HepG2 (cell line): ENCODE data around the gene BBC3. TPM values are rescaled to one million over a fixed set of nuclear protein-coding genes. Genes with fewer than 3 reads are reported as not detected.

Source experiments
- ATAC-seq: fragments of 200-7000 bp; cut with Tn5 transposase; 3 replicates; pipeline ENCODE4 v1.9.1; 2020; ENCODE audit warnings: mild to moderate bottlenecking, moderate library complexity
- BruUV-seq: library from RNA; stranded (reverse); fragments of 400-500 nt; replicated peaks from 2 replicates; lab custom pipeline; 2021; lab: Mats Ljungman, UMichigan
- CTCF ChIA-PET: fragments of 300-600 bp; formaldehyde crosslinking; extraction: SDS; loops from one replicate; lab custom pipeline; 2021; ENCODE audit warnings: low total read pairs, inconsistent platforms, low intra/inter-chr PET ratio; lab: Yijun Ruan, JAX
- POLR2A ChIA-PET: fragments of 350-600 bp; sonication (Branson Sonifier 250); formaldehyde crosslinking; loops from one replicate; lab custom pipeline; 2020; ENCODE audit warnings: antibody characterized with exemption, inconsistent platforms; lab: Yijun Ruan, JAX
- DNase-seq: peaks from one replicate; pipeline ENCODE4 v3.0.0-alpha.2; 2015; ENCODE audit warnings: low spot score
- FAIRE-seq: peaks from 3 replicates; lab custom pipeline; 2011; peaks lifted over from hg19 to GRCh38; lab: Jason Lieb, UNC
- H2AFZ ChIP-seq: one replicate; pipeline ENCODE4 v1.6.1; 2011; ENCODE audit warnings: low read length, inconsistent platforms
- H3K27ac ChIP-seq: fragments of 300-600 bp; 3 replicates; pipeline ENCODE4 v1.8.0; 2011; ENCODE audit warnings: mixed run types, mild to moderate bottlenecking, mixed read lengths, low read length, inconsistent platforms; ENCODE audit not compliant: insufficient read depth; ENCODE audit errors: extremely low read length
- H3K27me3 ChIP-seq, 2 experiments: fragments of 200-600 bp in 1 of 2; 2 replicates in 1 of 2; 3 replicates in 1 of 2; pipeline versions ENCODE4 v1.6.0 to v1.8.0; 2011; ENCODE audit warnings: low read length in 2 of 2, mild to moderate bottlenecking in 2 of 2, moderate library complexity in 2 of 2, inconsistent platforms in 1 of 2; ENCODE audit not compliant: insufficient read depth in 2 of 2, control insufficient read depth in 1 of 2
- H3K36me3 ChIP-seq, 2 experiments: fragments of 200-600 bp in 1 of 2; replicated peaks in 1 of 2; 2 replicates in 1 of 2; 3 replicates in 1 of 2; pipeline versions ENCODE4 v1.5.1 to v1.8.0; 2011; ENCODE audit warnings: low read length in 2 of 2, inconsistent platforms in 1 of 2; ENCODE audit not compliant: insufficient read depth in 2 of 2, control insufficient read depth in 1 of 2
- H3K4me1 ChIP-seq: 2 replicates; pipeline ENCODE4 v1.5.1; 2012; ENCODE audit warnings: low read length, inconsistent platforms; ENCODE audit not compliant: insufficient read depth
- H3K4me2 ChIP-seq: 2 replicates; pipeline ENCODE4 v1.6.0; 2011; ENCODE audit warnings: low read depth, low read length, inconsistent platforms
- H3K4me3 ChIP-seq, 3 experiments: fragments of 200-600 bp in 1 of 3; sonication (generic), shearing (Covaris generic) in 1 of 3; replicated peaks in 1 of 3; 2 replicates each; pipeline ENCODE4 v1.5.1; 2011 to 2016; ENCODE audit warnings: low read length in 3 of 3, inconsistent platforms in 2 of 3, low read depth in 2 of 3, mild to moderate bottlenecking in 2 of 3, control low read depth in 1 of 3, mixed read lengths in 1 of 3; ENCODE audit not compliant: insufficient read depth in 1 of 3
- H3K79me2 ChIP-seq: one replicate; pipeline ENCODE4 v1.6.1; 2011; ENCODE audit warnings: low read length, inconsistent platforms; ENCODE audit not compliant: insufficient read depth
- H3K9ac ChIP-seq: 2 replicates; pipeline ENCODE4 v1.6.0; 2011; ENCODE audit warnings: mild to moderate bottlenecking, low read depth, low read length, inconsistent platforms; ENCODE audit not compliant: insufficient read depth
- H3K9me3 ChIP-seq: 2 replicates; pipeline ENCODE4 v1.5.1; 2012; ENCODE audit warnings: mild to moderate bottlenecking, low read length
- H4K20me1 ChIP-seq: 2 replicates; pipeline ENCODE4 v1.6.0; 2011; ENCODE audit warnings: inconsistent platforms, mild to moderate bottlenecking, low read length, moderate library complexity; ENCODE audit not compliant: insufficient read depth
- GRHL1 ChIP-seq: sonication (generic); formaldehyde crosslinking; conservative IDR thresholded peaks from 2 replicates; pipeline ENCODE4 v1.8.0; 2022; ENCODE audit warnings: missing genetic modification reagents
- MEIS2 ChIP-seq: sonication (generic); formaldehyde crosslinking; IDR thresholded peaks from 2 replicates; pipeline ENCODE4 v1.9.0; 2021; ENCODE audit warnings: mild to moderate bottlenecking, missing genetic modification reagents
- NFAT5 ChIP-seq: sonication (generic); formaldehyde crosslinking; IDR thresholded peaks from 2 replicates; pipeline ENCODE4 v1.4.0; 2020; ENCODE audit warnings: missing genetic modification reagents
- NPAS2 ChIP-seq: sonication (generic); formaldehyde crosslinking; IDR thresholded peaks from 2 replicates; pipeline ENCODE4 v1.8.0; 2022; ENCODE audit warnings: mild to moderate bottlenecking, missing genetic modification reagents, borderline replicate concordance
- PRDM4 ChIP-seq: sonication (generic); formaldehyde crosslinking; IDR thresholded peaks from 2 replicates; pipeline ENCODE4 v1.9.0; 2021; ENCODE audit warnings: missing genetic modification reagents, borderline replicate concordance
- ZNF251 ChIP-seq: sonication (generic); formaldehyde crosslinking; IDR thresholded peaks from 2 replicates; pipeline ENCODE4 v1.9.0; 2021; ENCODE audit warnings: mild to moderate bottlenecking, missing genetic modification reagents
- WGBS: methylation state at CpG from one replicate; pipeline ENCODE4 v1.1.6; 2017; ENCODE audit warnings: low lambda C conversion rate; 5-methylcytosine and 5-hydroxymethylcytosine counted together
- in situ Hi-C: cut with HindIII; loops from 2 replicates; pipeline ENCODE4 v1.10.0; 2017; ENCODE audit warnings: low pct_unique_long_range_greater_than_20kb; ENCODE audit not compliant: extremely low pct_ligation_motif_present
- intact Hi-C: fragments of 100-400 bp; cut with micrococcal nuclease; formaldehyde crosslinking; loops from one replicate; pipeline ENCODE4 v1.10.0; 2022; ENCODE audit not compliant: unreplicated experiment
- polyA plus RNA-seq, 8 experiments: library from polyadenylated mRNA; depleted of rRNA in 3 of 8; stranded (reverse) in 7 of 8; unstranded in 1 of 8; fragments of >200 nt; fragmentation: Illumina TruSeq in 4 of 8; extraction: Trizol in 4 of 8; gene quantifications; 2 replicates each; pipeline versions ENCODE4 v1.2.1 to v1.2.3, GENCODE V29; 2011 to 2016; ENCODE audit warnings: low read depth in 4 of 8, missing spikeins in 1 of 8, mixed read lengths in 1 of 8; ENCODE audit not compliant: insufficient read depth in 1 of 8
- total RNA-seq, 5 experiments: library from RNA; depleted of rRNA; stranded (reverse); fragments of >200 nt; fragmentation: Illumina TruSeq; extraction: Trizol; gene quantifications; 2 replicates each; pipeline ENCODE4 v1.2.3, GENCODE V29; 2016; ENCODE audit warnings: low read depth in 1 of 5

BBC3 gene
- total and polyA plus RNA-seq, 2 of the 13 experiments (the other 11 are each of a cell fraction or from before 2014, with no cell fraction given): 6.1 to 8.8 TPM

DNA sequence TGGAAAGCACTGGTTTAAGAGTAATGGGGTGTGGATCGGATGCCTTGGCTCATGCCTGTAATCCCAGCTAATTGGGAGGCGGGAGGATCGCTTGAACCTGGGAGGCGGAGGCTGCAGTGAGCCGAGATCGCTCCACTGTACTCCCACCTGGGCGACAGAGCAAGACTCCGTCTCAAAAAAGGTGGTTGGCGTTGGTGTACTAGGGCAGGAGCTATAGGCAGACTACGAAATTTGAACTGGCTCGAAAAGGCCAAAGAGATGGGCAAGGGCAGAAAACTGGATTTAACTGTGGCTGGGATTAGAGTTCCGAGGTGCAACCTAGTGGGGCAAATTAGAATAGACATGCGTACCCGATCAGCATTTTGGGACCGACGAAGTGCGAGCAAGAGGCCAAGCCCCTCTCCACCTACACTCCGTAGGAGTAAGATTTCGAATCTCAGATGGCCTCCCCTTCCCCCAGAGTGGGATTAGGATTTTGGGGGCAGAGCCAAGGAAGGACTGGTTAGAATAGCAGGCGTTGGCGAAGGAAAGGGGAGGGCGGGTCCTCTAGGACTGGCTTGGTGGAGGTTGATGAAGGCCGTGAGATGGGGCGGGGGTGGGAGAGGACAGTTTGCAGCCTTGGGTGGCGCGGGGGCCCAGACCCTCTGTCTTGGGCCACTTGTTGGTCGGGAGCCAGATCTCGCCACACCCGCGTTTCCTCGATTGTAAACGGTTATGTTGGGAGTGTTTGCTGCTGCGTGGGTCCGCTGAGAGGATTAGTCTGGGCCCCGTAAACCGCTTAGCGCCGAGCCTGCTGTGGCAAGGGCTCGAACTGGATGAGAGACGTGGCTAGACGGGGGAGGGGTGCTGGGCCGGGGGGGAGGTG lies 41.7 kb upstream of the BBC3 start (continued):
- no peak for TF ChIP-seq PRDM4 (CRISPR knock-in tag)

GRCh38 chr19:47271949-47272348 lies 41.0 kb upstream of the BBC3 start:
- no peak overlapping the region for H3K27ac ChIP-seq
- H3K4me2 ChIP-seq: no peak overlapping the region
- no peaks in the 10 kb centered on the region for H3K27me3 ChIP-seq
- ATAC-seq: no peak
- intact Hi-C loops (no loop called here), in situ Hi-C loops (no loop called here)
- H3K36me3 ChIP-seq: peaks cover 8 to 22% of the 10 kb centered on the region in 2 experiments; a peak in 4 of 5 replicates
- H3K4me1 ChIP-seq: peaks cover 24% of the 10 kb centered on the region
- DNase-seq: no peak
- peaks cover 3% of the 10 kb centered on the region; the same call in 1 of the 2 replicates for H4K20me1 ChIP-seq
- no peak for FAIRE-seq
- no peaks in the 10 kb centered on the region for H3K79me2 ChIP-seq
- no peak overlapping the region for H3K9ac ChIP-seq
- no peak overlapping the region for H2AFZ ChIP-seq
- CTCF ChIA-PET: no interaction called here
- H3K4me3 ChIP-seq: no peak overlapping the region
- 92% methylated on average over 6 of the region's 6 CpGs for WGBS
- POLR2A ChIA-PET: interaction anchor here (1.1 kb wide), 1 partner anchor 15 kb away, joined by 4 read pairs; no protein-coding TSS in a partner anchor
- TF ChIP-seq GRHL1 (no peak), MEIS2 (CRISPR knock-in tag) (no peak), NPAS2 (CRISPR knock-in tag) (no peak), NFAT5 (CRISPR knock-in tag) (no peak), ZNF251 (CRISPR knock-in tag) (no peak)
- H3K9me3 ChIP-seq: no peaks in the 10 kb centered on the region
- no TSS peak for BruUV-seq
